GM12873 (cell line): ENCODE data around the gene ARID5B.

Experiments used
- CTCF ChIP-seq: IDR thresholded peaks from 2 replicates; pipeline ENCODE4 v1.5.1; 2012; ENCODE audit warnings: low read depth, mild to moderate bottlenecking, moderate library complexity, low read length, control low read depth; ENCODE audit not compliant: insufficient read depth; ENCODE audit errors: missing control alignments

Gene ARID5B

GRCh38 chr10:62059217-62059920 is 157.9 kb downstream of the ARID5B start:
- TF ChIP-seq CTCF = no peak

GRCh38 chr10:62062028-62062427 is 160.5 kb downstream of the ARID5B start:
- TF ChIP-seq CTCF = no peak

GRCh38 chr10:62062752-62063512 is 161.4 kb downstream of the ARID5B start:
- TF ChIP-seq CTCF = no peak

GRCh38 chr10:62063795-62064472 is 162.4 kb downstream of the ARID5B start:
- TF ChIP-seq CTCF = no peak

- no peak for TF ChIP-seq CTCF
These were observed 166.1 kb downstream of the ARID5B start for GRCh38 chr10:62067560-62067959.

- no peak for TF ChIP-seq CTCF
These were observed 167.0 kb downstream of the ARID5B start for GRCh38 chr10:62068464-62068863.
